HepG2 (cell line): ENCODE measurements around the gene MRGPRX4. TPM values are rescaled to one million over a fixed set of nuclear protein-coding genes. Genes with fewer than 3 reads are reported as not detected.
"Not testable (repeated sequence)": the region's sequence is repeated elsewhere in the genome, so short reads cannot be mapped to it uniquely, and the experiment has no call there.

Source experiments
- ATAC-seq: fragments of 200-7000 bp; cut with Tn5 transposase; 3 replicates; pipeline ENCODE4 v1.9.1; 2020; ENCODE audit warnings: mild to moderate bottlenecking, moderate library complexity
- BruUV-seq: library from RNA; stranded (reverse); fragments of 400-500 nt; replicated peaks from 2 replicates; lab custom pipeline; 2021; lab: Mats Ljungman, UMichigan
- CTCF ChIA-PET: fragments of 300-600 bp; formaldehyde crosslinking; extraction: SDS; loops from one replicate; lab custom pipeline; 2021; ENCODE audit warnings: low total read pairs, inconsistent platforms, low intra/inter-chr PET ratio; lab: Yijun Ruan, JAX
- POLR2A ChIA-PET: fragments of 350-600 bp; sonication (Branson Sonifier 250); formaldehyde crosslinking; loops from one replicate; lab custom pipeline; 2020; ENCODE audit warnings: antibody characterized with exemption, inconsistent platforms; lab: Yijun Ruan, JAX
- DNase-seq: peaks from one replicate; pipeline ENCODE4 v3.0.0-alpha.2; 2015; ENCODE audit warnings: low spot score
- FAIRE-seq: peaks from 3 replicates; lab custom pipeline; 2011; peaks lifted over from hg19 to GRCh38; lab: Jason Lieb, UNC
- H2AFZ ChIP-seq: one replicate; pipeline ENCODE4 v1.6.1; 2011; ENCODE audit warnings: low read length, inconsistent platforms
- H3K27ac ChIP-seq: fragments of 300-600 bp; 3 replicates; pipeline ENCODE4 v1.8.0; 2011; ENCODE audit warnings: mixed run types, mild to moderate bottlenecking, mixed read lengths, low read length, inconsistent platforms; ENCODE audit not compliant: insufficient read depth; ENCODE audit errors: extremely low read length
- H3K27me3 ChIP-seq, 2 experiments: fragments of 200-600 bp in 1 of 2; 2 replicates in 1 of 2; 3 replicates in 1 of 2; pipeline versions ENCODE4 v1.6.0 to v1.8.0; 2011; ENCODE audit warnings: low read length in 2 of 2, mild to moderate bottlenecking in 2 of 2, moderate library complexity in 2 of 2, inconsistent platforms in 1 of 2; ENCODE audit not compliant: insufficient read depth in 2 of 2, control insufficient read depth in 1 of 2
- H3K36me3 ChIP-seq, 2 experiments: fragments of 200-600 bp in 1 of 2; replicated peaks in 1 of 2; 2 replicates in 1 of 2; 3 replicates in 1 of 2; pipeline versions ENCODE4 v1.5.1 to v1.8.0; 2011; ENCODE audit warnings: low read length in 2 of 2, inconsistent platforms in 1 of 2; ENCODE audit not compliant: insufficient read depth in 2 of 2, control insufficient read depth in 1 of 2
- H3K4me1 ChIP-seq: 2 replicates; pipeline ENCODE4 v1.5.1; 2012; ENCODE audit warnings: low read length, inconsistent platforms; ENCODE audit not compliant: insufficient read depth
- H3K4me2 ChIP-seq: 2 replicates; pipeline ENCODE4 v1.6.0; 2011; ENCODE audit warnings: low read depth, low read length, inconsistent platforms
- H3K4me3 ChIP-seq, 3 experiments: fragments of 200-600 bp in 1 of 3; sonication (generic), shearing (Covaris generic) in 1 of 3; replicated peaks in 1 of 3; 2 replicates each; pipeline ENCODE4 v1.5.1; 2011 to 2016; ENCODE audit warnings: low read length in 3 of 3, inconsistent platforms in 2 of 3, low read depth in 2 of 3, mild to moderate bottlenecking in 2 of 3, control low read depth in 1 of 3, mixed read lengths in 1 of 3; ENCODE audit not compliant: insufficient read depth in 1 of 3
- H3K79me2 ChIP-seq: one replicate; pipeline ENCODE4 v1.6.1; 2011; ENCODE audit warnings: low read length, inconsistent platforms; ENCODE audit not compliant: insufficient read depth
- H3K9ac ChIP-seq: 2 replicates; pipeline ENCODE4 v1.6.0; 2011; ENCODE audit warnings: mild to moderate bottlenecking, low read depth, low read length, inconsistent platforms; ENCODE audit not compliant: insufficient read depth
- H3K9me3 ChIP-seq: 2 replicates; pipeline ENCODE4 v1.5.1; 2012; ENCODE audit warnings: mild to moderate bottlenecking, low read length
- H4K20me1 ChIP-seq: 2 replicates; pipeline ENCODE4 v1.6.0; 2011; ENCODE audit warnings: inconsistent platforms, mild to moderate bottlenecking, low read length, moderate library complexity; ENCODE audit not compliant: insufficient read depth
- CEBPG ChIP-seq: IDR thresholded peaks from 2 replicates; pipeline ENCODE4 v1.6.1; 2016
- TMF1 ChIP-seq: sonication (generic); formaldehyde crosslinking; IDR thresholded peaks from 2 replicates; pipeline ENCODE4 v1.8.1; 2022; ENCODE audit warnings: low read depth, missing genetic modification reagents
- WGBS: methylation state at CpG from one replicate; pipeline ENCODE4 v1.1.6; 2017; ENCODE audit warnings: low lambda C conversion rate; 5-methylcytosine and 5-hydroxymethylcytosine counted together
- in situ Hi-C: cut with HindIII; loops from 2 replicates; pipeline ENCODE4 v1.10.0; 2017; ENCODE audit warnings: low pct_unique_long_range_greater_than_20kb; ENCODE audit not compliant: extremely low pct_ligation_motif_present
- intact Hi-C: fragments of 100-400 bp; cut with micrococcal nuclease; formaldehyde crosslinking; loops from one replicate; pipeline ENCODE4 v1.10.0; 2022; ENCODE audit not compliant: unreplicated experiment
- polyA plus RNA-seq, 8 experiments: library from polyadenylated mRNA; depleted of rRNA in 3 of 8; stranded (reverse) in 7 of 8; unstranded in 1 of 8; fragments of >200 nt; fragmentation: Illumina TruSeq in 4 of 8; extraction: Trizol in 4 of 8; gene quantifications; 2 replicates each; pipeline versions ENCODE4 v1.2.1 to v1.2.3, GENCODE V29; 2011 to 2016; ENCODE audit warnings: low read depth in 4 of 8, missing spikeins in 1 of 8, mixed read lengths in 1 of 8; ENCODE audit not compliant: insufficient read depth in 1 of 8
- total RNA-seq, 5 experiments: library from RNA; depleted of rRNA; stranded (reverse); fragments of >200 nt; fragmentation: Illumina TruSeq; extraction: Trizol; gene quantifications; 2 replicates each; pipeline ENCODE4 v1.2.3, GENCODE V29; 2016; ENCODE audit warnings: low read depth in 1 of 5
- TF ChIP-seq, protein P1 (sequence below): sonication (generic); formaldehyde crosslinking; IDR thresholded peaks from 2 replicates; pipeline ENCODE4 v1.4.0; 2020; ENCODE audit warnings: missing genetic modification reagents
- TF ChIP-seq, protein P2 (sequence below): sonication (generic); IDR thresholded peaks from 2 replicates; pipeline ENCODE4 v1.6.1; 2016; ENCODE audit warnings: low read depth, borderline replicate concordance
- TF ChIP-seq, protein P3 (sequence below): sonication (generic); formaldehyde crosslinking; IDR thresholded peaks from 2 replicates; pipeline ENCODE4 v1.4.0; 2020; ENCODE audit warnings: mild to moderate bottlenecking, missing genetic modification reagents

MRGPRX4 gene
- total and polyA plus RNA-seq, 2 of the 13 experiments (the other 11 are each of a cell fraction or from before 2014, with no cell fraction given) = 0.18 TPM

DNA sequence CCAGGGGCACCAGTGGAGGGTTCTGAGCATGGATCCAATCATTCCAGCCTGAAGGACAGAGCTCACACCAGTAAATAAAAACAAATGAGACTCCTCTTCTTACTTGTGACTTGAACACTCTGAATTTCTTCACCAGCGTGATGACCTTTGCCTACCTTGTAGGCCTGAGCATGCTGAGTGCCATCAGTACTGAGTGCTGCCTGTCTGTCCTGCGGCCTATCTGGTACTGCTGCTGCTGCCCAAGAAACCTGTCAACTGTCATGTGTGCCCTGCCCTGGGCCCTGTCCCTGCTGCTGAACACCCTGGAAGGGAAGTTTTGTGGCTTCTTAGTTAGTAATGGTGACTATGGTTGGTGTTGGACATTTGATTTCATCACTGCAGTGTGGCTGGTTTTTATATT is 23.9 kb downstream of the MRGPRX4 start (continued):
- TF ChIP-seq, protein P1, sequence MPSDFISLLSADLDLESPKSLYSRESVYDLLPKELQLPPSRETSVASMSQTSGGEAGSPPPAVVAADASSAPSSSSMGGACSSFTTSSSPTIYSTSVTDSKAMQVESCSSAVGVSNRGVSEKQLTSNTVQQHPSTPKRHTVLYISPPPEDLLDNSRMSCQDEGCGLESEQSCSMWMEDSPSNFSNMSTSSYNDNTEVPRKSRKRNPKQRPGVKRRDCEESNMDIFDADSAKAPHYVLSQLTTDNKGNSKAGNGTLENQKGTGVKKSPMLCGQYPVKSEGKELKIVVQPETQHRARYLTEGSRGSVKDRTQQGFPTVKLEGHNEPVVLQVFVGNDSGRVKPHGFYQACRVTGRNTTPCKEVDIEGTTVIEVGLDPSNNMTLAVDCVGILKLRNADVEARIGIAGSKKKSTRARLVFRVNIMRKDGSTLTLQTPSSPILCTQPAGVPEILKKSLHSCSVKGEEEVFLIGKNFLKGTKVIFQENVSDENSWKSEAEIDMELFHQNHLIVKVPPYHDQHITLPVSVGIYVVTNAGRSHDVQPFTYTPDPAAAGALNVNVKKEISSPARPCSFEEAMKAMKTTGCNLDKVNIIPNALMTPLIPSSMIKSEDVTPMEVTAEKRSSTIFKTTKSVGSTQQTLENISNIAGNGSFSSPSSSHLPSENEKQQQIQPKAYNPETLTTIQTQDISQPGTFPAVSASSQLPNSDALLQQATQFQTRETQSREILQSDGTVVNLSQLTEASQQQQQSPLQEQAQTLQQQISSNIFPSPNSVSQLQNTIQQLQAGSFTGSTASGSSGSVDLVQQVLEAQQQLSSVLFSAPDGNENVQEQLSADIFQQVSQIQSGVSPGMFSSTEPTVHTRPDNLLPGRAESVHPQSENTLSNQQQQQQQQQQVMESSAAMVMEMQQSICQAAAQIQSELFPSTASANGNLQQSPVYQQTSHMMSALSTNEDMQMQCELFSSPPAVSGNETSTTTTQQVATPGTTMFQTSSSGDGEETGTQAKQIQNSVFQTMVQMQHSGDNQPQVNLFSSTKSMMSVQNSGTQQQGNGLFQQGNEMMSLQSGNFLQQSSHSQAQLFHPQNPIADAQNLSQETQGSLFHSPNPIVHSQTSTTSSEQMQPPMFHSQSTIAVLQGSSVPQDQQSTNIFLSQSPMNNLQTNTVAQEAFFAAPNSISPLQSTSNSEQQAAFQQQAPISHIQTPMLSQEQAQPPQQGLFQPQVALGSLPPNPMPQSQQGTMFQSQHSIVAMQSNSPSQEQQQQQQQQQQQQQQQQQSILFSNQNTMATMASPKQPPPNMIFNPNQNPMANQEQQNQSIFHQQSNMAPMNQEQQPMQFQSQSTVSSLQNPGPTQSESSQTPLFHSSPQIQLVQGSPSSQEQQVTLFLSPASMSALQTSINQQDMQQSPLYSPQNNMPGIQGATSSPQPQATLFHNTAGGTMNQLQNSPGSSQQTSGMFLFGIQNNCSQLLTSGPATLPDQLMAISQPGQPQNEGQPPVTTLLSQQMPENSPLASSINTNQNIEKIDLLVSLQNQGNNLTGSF (CRISPR knock-in tag) = no peak
- no peak for TF ChIP-seq CEBPG
- no peak for TF ChIP-seq TMF1
- TF ChIP-seq, protein P2, sequence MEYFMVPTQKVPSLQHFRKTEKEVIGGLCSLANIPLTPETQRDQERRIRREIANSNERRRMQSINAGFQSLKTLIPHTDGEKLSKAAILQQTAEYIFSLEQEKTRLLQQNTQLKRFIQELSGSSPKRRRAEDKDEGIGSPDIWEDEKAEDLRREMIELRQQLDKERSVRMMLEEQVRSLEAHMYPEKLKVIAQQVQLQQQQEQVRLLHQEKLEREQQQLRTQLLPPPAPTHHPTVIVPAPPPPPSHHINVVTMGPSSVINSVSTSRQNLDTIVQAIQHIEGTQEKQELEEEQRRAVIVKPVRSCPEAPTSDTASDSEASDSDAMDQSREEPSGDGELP = no peak
- TF ChIP-seq, protein P3, sequence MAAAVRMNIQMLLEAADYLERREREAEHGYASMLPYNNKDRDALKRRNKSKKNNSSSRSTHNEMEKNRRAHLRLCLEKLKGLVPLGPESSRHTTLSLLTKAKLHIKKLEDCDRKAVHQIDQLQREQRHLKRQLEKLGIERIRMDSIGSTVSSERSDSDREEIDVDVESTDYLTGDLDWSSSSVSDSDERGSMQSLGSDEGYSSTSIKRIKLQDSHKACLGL (CRISPR knock-in tag) = no peak

DNA sequence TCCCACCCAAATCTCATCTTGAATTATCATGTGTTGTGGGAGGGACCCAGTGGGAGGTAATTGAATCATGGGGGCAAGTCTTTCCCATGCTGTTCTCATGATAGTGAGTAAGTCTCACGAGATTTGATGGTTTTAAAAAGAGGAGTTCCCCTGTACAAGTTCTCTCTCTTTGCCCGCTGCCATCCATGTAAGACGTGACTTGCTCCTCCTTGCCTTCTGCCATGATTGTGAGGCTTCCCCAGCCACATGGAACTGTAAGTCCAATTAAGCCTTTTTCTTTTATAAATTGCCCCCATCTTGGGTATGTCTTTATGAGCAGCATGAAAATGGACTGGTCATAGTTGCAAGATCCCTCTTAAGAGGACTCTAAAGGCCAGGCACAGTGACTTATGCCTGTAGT is 25.1 kb downstream of the MRGPRX4 start:
- H4K20me1 ChIP-seq, H3K4me2 ChIP-seq, FAIRE-seq, H3K79me2 ChIP-seq, DNase-seq, POLR2A ChIA-PET, H3K27ac ChIP-seq, H3K9ac ChIP-seq, in situ Hi-C loops, H3K27me3 ChIP-seq, H3K4me3 ChIP-seq, intact Hi-C loops, ATAC-seq, H3K36me3 ChIP-seq, H3K9me3 ChIP-seq, CTCF ChIA-PET, H2AFZ ChIP-seq, BruUV-seq: not testable (repeated sequence)
- H3K4me1 ChIP-seq = peaks cover 10% of the 10 kb centered on the region
- WGBS = 64% methylated on average over 3 of the region's 3 CpGs
